Fibroblast of peridontal ligament (primary cell): Measurements from ENCODE around the gene RTCB.
A peak's percentile ranks its signal among the peaks of the same experiment; 100 is the strongest.
"Not testable (repeated sequence)": the region's sequence is repeated elsewhere in the genome, so short reads cannot be mapped to it uniquely, and the experiment has no call there.

Experiments used
- DNase-seq: peaks from one replicate; pipeline ENCODE4 v3.0.0-alpha.2; 2010; ENCODE audit errors: extremely low read depth

The RTCB gene

DNA sequence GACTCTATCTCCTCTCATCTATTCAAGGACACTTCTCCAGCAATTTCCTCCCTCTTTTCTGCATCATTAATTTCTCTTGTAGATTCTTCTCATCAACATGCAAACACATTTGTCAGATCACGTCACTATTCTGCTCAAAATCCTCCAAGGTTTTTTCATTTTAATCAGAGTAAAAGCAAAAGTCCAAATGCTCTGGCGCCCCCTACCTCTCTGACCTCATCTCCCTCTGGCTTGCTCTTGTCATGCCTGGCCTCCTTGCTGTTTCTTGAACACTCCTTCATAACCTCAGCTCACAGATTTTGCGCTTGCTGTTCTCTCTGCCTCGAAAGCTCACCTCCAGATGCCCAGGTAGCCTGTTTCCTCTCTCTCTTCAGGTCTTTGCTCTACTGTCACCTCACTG is 22.4 kb downstream of the RTCB start:
- DNase-seq, result peak; percentile 18

DNA sequence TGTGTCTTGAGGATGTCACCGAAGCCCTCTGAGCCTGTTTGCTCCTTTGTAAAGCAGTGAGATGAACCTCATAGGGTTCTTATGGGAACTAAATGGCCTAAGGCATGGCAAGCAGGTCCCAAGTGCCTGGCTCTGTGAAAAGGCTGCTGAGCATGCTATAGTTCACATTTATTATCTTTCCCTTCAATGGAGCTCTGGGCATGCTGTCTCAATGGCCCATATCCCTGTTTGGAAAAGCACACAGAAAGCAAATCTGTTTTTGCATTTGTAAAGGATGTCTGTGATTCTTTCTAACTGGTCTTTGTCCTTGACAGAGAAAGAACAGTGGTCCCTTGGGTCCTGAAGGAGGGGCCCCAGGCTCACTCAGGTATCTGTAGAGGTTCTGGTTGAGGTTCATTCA is 26.4 kb downstream of the RTCB start:
- DNase-seq, result no peak

DNA sequence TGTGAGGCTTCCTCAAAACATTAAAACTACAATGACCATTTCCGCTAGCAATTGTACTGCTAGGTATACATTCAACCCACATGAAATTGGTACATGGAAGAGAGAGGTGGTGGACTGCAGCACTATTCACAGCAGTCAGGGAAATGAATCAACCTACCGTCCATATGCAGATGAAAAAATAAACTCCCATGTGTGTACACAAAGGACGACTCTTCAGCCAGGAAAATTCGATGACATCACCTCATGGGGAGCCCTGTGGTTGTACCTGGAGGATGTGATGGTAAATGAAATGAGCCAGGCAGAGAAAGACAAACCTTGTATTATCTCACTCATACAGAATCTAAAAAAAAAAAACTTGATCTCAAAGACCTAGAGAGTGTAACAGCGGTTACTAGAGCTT is 31.1 kb downstream of the RTCB start:
- no peak for DNase-seq

DNA sequence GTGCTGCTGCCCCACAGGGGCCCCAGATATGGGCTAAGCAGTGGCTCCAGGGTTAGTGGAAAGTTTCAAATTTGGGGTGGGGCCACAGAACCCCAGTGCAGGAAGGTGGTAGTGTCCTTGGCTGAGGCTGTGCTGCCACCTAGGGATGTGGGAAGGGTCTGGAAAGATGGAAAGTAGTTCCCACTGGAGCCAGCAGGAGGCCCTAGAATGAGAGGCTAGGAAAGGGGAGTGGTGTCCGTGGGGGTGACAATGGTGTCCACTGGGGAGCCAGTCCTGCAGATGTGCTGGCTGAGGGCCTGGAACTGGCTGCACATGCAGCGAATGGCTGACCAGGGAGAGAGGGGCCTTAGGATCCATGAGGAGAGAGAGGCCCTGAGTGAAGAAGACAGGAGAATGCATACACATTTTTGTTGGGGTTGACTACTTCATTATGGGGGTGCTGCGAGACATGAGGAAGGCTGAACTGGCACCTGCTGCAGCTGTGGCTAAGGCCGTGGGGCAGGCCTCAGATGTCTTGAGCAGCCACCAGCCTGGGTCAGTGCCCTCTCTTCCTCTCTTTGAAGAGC is 33.3 kb downstream of the RTCB start:
- DNase-seq, result peak; percentile 5

DNA sequence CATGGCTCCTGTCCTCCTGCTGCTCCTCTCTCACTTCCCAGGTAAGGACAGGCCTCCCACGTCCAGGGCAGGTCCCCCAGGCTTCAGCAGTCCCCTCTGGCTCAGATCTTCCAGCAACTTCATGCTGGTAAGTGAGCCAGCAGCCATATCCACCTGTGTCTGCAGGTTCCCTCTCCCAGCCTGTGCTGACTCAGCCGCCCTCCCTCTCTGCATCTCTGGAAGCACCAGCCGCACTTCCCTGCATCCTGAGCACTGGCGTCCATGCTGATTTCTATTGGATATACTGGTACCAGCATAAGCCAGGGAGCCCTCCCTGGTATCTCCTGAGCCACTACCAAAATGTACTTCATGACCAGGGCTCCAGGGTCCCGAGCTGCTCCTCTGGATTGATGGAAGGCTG is 35.4 kb downstream of the RTCB start:
- no peak for DNase-seq

DNA sequence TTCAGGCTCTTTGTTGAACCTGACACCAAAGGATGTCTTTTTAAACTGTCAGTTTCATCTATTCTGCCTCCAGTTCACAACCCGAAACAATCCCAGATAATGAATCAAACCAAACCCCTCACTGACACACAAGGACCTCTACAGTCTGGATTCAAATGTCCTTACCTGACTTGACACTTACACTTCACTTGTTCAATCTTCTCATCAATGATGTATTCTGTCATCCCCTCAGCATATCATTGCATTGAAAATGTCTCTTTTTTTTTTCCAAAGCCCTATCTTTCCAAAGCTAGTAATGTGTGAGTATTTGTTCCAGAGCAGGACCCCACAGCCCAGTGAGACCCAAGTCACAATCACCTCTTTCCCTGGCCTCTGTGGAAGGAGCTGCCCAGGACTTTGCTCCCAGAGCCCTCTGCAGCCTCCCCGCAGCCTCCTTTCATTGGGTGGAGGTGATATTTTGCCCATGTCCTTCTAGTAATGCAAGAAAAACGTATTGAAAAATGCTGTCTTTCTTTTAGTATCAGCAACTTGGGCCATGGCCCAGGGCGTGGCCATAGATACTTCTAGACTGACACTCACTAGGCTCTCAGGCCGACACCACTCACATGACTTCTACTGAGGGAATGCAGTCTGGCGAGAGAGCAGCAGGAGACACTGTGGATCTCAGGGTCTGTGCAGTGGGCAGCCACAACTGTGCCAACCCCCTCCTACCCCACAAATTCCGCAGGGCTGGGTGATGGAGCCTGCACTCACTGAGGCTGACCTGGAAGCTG is 36.2 kb downstream of the RTCB start:
- DNase-seq, result no peak

DNA sequence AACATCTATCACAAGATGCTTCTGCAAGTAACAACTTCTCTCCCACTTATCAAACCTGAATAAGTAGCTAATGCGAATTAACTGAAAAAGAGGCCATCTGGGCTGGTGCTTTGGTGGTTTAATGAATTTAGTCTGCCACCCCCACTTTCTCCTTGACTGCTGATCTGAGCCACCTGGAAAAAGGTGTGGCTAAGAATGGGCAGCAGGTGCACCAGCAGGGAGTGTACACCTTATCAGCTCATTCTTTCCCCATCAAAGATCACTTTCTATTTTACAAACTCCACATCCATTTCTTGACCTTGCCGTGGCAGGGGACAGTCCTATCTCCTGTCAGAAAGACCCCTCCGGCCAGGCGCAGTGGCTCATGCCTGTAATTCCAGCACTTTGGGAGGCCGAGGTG is 47.8 kb downstream of the RTCB start:
- DNase-seq, result no peak

DNA sequence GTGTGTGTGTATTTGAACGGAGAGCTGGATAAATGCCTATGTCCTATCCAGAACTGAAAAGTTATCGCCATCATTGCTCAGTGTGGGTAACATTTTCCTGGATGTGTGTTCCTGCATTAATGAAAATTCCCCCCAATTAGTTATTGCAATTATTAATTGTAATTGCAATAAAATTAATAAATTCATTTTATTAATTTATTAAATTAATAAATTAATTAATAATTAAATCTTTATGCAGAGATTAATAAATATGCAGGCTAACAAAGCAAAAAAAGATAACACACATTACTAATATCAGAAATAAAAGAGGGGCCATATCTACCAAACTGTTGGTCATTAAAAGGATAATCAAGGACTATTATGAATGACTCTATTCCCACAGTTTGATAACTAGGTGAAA is 50.8 kb downstream of the RTCB start:
- no peak for DNase-seq

DNA sequence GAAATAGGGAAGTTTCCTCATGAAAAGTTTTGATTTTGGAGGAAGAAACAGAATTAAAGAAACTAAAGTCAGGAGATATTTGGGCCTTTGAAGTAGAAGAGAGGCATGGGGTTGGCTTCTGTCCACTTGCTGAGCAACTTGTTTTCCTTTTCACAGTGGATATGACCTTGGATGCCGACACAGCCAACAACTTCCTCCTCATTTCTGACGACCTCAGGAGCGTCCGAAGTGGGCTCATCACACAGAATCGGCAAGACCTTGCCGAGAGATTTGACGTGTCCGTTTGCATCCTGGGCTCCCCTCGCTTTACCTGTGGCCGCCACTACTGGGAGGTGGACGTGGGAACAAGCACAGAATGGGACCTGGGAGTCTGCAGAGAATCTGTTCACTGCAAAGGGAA is 52.0 kb downstream of the RTCB start:
- not testable (repeated sequence) for DNase-seq

DNA sequence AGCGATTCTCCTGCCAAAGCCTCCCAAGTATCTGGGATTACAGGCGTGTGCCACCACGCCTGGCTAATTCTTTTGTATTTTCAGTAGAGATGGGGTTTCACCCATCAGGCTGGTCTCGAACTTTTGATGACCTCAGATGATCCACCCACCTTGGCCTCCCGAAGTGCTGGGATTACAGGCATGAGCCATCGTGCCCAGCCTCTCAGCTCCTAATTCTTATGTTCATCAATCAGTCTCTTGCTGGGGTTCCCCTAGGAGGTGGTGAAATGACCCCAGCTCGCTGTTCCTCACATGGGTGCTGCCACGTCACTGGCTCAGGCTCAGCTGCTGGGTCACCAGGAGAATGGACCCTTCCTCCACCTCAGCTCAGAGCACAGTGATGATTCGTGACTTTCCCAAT is 54.5 kb downstream of the RTCB start, which contains the start of gene RFPL3:
RFPL3 (plus strand) TSS at position 301 of the 400 bp plus-strand sequence. CDS start 205 bp downstream, outside the sequence.
- DNase-seq, result not testable (repeated sequence)

DNA sequence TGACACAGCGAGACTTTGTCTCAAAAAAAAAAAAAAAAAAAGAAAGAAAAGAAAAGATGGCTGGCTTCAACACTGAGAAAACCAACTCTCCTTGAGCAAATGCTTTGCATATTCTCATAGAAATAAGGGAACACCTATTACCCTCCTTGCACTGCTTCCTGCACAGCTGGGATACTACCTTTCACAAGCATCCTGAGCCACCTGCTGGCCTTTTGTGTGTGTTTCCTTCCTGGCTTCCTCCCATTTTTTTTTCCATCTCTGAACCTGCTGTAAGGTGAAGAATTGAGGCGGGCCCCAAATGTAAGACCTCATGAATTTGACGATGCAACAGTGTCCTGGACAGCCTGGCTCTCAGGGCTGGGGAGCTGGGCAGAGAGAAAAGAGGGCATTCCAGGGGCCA is 56.3 kb downstream of the RTCB start:
- no peak for DNase-seq

DNA sequence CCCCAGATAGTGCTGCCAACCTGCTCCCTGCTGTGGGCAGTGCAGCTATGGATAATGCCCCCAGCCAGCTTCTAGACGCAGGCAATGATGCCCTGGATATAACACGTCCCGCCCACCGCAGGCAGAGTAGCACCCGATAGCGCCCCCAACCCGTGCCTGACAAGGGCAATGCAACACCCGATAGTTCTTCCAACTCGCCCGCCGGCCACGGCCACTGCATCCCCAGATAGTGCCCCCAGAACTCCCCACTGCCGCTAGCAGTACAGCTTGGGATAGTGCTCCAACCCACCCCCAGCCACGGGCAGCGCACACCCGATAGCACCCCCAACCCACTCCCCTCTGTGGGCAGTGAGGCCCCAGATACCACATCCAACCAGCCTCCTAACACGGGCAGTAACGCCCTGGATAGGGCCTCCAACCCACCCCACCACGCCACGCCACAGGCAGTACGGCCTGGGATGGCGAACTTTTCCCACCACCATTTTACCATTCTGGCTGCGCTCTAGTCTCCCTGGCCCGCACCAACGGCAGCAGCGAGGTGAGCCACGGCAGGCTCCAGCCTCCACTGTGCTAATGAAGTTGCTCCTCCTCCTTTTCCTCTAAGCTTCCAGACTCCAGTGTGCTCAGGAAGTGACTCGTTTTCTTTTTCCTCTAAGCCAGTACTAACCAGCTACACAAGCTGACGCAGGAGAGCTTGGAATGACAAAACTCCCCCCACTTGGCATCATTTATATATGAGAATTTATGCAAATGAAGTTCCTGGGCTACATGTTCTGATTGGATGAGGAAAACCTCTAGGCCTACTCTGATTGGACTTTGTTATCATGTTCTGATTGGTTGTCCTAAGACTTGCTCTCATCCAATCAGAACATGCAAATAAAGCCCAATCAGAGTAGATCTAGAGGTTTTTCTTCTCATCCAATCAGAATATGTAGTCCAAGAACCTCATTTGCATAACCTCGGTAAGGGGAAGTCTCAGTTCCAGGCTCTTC is 57.4 kb downstream of the RTCB start:
- DNase-seq, result peak; percentile 9

DNA sequence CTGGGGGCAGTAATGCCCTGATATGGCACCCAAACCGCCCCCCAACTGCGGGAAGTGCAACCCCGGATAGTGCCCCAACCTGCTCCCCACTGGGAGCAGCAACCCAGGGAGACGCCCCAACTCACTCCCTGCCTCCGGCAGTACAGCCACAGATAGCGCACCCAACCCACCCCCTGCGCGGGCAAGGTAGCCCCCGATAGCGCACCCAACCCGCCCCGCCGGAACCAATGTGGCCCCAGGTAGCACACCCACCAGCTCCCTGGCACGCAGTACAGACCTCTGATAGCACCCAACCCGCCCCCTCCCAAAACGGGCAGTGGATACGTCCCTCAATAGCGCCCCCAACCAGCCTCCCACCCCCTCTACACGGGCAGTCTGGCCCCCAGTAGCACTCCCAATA is 58.2 kb downstream of the RTCB start:
- DNase-seq, result no peak

DNA sequence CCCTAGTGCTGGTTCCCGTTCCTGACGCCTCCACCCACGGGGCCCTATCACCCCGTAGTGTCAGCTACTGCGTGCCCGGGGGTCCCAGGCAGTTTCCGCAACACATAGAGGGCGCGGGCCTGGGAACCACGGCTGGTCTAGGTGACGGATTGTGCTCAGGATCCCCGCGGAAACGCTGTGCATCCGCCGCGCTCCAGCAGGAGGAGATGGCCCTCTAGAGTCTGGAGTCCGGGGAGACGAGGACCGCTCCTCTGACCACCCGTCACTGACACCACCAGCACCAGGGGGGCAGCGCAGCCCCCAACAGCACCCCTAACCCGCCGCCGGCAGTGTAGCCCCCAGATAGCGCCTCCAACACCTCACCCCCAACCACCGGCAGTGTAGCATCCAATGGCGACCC is 58.8 kb downstream of the RTCB start:
- DNase-seq, result no peak

DNA sequence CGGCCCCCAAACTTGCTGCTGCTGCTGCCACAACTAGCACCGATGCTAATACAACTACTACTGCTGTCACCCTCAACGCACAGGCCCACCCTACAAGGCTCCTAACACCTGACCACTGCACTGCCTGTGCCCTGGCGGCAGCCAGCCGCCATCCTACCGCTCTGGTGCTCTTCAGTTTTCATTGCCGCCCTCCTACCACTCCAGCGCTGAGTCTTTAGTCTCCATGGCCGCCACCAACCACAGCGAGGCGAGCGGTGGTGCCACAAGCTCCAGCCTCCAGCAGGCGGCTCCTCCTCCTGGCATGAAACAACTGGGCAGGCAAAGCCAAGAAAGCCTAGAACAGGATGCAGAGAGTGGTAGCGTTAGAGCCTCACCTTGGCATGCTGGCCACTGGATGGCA is 59.4 kb downstream of the RTCB start:
- DNase-seq, result no peak

DNA sequence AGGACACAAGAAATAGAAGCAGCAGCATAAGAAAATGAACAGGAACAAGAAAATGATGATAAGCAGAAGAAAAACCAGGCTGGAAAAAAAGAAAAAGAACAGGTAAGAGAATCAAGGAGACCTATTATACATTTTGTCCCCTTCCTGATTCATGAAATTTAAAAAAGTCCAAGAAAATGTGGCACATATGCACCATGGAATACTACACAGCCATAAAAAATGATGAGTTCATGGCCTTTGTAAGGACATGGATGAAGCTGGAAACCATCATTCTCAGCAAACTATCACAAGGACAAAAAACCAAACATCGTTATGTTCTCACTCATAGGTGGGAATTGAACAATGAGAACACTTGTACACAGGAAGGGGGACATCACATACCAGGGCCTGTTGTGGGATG is 60.2 kb downstream of the RTCB start:
- not testable (repeated sequence) for DNase-seq

DNA sequence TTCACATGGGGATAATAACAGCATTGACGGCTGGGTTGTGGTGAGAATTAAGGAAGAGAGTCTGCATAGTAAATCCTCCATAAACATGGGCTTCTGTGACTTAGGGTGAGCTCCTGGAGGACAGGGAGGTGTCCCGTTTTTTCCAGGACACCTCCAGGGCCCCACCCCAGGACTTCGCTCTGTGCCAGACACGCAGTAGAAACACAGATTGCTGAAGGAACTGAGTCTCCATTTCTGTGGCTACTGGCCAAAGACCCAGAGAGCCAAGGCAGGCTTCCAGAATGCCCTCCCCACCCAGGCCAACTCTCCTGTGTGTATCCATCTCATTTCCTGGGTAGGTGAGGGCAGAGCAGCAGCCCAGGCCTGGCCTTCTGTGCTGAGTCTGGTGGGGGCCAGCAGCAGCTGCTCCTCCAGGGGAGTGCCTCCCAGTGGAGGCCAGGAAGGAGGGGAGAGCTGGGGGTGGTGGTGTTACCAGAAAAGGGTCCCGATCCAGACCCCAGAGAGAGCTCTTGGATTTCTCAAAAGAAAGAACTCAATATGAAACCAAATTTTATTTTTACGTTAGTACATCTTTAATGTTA is 63.9 kb downstream of the RTCB start:
- DNase-seq, result no peak

DNA sequence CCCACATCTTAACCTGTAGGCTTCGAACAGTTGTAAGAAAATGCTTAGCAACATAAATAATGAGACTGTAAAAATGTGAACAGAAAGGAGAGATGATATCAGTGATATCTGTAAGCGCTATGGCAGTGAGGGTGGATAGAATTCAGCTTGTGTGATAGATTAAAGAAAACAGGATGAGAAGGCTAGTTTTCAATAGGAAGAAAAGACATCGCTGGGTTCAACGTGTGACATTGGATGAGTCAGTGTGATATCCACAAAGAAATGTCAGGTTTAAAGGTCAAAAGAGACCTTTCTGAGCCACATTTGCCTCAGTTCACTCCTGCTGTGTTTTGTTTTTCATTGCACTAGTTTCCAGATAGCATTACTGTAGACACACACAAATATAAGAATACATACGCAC is 68.1 kb downstream of the RTCB start:
- no peak for DNase-seq

DNA sequence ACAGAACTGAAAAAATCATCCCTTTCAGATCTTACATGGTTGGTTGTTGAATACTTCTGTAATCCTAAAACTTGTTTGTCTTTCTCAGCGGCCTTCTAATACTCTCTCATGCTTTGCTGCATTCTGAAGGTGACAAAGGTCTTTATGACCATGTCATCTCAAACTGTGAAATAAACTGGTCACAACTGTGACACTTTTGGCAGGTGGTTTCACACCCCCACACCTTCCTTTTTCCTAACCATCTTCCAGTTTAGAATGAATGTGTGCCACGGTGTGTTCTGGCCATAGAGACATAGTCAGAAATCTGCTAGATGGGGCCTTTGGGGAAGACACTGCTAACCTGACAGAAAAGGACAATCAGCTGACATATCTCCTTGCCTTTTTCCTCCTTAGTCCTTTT is 69.1 kb downstream of the RTCB start:
- no peak for DNase-seq

DNA sequence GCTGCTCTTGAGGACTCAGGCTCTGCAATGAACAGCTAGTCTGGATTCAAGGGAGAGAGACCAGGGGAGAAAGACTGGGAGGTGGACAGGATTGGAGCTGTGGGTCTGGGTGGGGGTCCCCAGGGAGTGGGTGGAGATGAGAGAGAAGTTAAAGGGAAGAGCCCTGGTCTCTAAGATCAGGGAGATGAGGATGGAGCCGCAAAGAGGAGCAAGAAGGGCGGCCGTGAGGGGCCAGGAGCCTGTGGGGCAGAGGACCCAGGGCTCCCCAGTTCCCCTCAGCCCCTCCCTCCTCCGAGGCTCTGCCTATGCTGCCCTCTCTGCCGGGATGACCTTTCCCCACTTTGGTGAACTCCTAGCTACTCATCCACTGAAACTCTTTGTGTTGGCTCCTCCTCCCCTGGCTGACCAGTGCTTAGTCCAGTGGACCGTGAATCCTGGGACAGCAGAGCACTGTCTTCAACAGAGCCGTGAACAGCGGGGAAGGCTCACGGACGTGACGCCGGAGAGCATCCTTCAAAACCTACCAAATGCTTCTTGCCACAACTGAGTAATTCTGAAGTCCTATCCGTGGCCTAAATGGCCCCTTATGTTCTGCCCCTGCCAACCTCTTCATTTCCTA is 70.8 kb downstream of the RTCB start:
- DNase-seq, result no peak

DNA sequence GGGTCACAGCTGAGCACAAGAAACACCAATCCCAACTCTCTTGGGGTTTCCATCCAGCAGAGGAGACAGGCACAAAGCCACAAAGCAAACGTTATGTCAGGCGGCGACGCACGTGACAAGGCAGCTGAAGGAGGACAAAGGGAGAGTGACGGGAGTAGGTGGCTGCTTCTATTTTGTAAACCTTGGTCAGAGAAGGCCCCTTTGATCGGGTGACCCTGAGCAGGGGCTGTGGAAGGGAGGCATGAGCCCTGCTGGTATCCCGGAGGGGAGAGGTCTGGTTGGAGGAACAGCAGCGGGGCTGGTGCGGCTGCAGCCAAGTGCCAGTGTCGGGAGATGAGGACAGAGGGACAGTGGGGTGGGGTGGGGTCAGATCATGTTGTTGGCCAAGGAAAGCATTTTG is 71.6 kb downstream of the RTCB start:
- no peak for DNase-seq
